AG09319 (cell line): ENCODE data around the gene ASB7.

Experiments used
- DNase-seq: peaks from one replicate; pipeline ENCODE4 v3.0.0-alpha.2; 2010; ENCODE audit warnings: low read depth; ENCODE audit errors: extremely low read depth
- CTCF ChIP-seq: IDR thresholded peaks from 2 replicates; pipeline ENCODE4 v1.5.1; 2011; ENCODE audit warnings: low read depth, mild to moderate bottlenecking, inconsistent platforms, low read length, moderate library complexity

Gene ASB7

GRCh38 chr15:100686021-100686724, 83.8 kb downstream of the ASB7 start:
- no peak for DNase-seq
- no peak for TF ChIP-seq CTCF

DNA sequence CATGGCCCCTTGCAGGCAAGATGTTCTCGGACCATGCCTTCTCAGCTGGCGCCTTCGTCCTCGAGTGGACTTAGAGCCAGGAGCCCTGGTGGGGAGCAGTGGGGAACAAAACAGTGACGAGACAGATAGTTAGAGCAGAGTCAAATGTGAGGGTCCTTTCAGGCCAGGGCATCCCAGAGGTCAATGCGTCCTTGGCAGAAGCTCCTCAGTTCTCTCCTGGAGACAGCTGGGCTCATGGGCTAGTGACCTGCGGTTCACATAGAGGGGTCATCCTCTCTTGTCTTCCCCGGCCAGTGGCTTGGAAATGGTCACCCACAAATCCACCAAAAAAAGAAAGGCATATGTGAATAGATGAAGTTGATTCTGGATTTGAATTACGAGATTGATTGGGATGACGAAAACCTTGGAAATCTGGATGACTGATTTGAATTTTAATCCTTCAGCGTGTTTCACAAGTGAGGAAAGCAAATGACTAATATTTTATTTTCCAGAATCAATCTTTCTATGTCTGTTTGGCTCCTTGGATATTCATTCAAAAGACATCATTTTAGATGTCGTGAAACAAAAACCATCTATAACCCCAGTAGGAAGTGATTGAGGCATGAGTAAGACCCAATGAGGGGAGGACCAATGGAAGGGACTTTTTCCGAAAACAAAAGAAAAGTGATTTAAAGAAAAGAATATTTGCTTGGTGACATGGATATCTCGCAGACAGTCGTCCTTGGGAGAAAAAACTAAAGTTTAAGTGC, 84.5 kb downstream of the ASB7 start:
- DNase-seq = no peak
- TF ChIP-seq CTCF = no peak

DNA sequence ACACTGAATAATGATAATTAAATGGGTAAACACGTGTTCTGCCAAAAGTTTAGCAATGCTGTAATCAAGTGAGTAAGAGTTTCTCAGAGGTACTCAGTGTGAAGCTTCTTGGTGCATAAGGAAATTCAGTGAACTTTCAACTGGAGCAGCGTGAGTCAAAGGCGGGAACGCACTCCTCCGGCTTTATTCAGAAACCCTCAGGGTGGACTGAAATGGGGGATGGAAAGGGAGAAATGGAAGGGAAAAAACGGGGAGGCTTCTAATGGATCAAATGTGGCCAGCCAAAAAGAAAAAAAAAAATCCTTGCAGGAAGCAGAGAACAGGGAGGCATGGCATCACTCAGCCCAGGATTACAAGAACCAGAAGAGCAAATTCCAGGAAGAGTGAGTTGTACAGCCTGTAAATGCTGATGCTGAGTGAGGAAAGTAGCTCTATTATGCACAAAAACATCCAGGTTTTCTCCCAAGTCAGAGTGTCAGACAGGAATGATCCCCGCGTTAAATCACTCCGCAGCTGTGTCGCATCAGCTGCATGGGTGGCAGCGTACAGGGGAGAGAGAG, 85.3 kb downstream of the ASB7 start:
- TF ChIP-seq CTCF = no peak
- DNase-seq = no peak

DNA sequence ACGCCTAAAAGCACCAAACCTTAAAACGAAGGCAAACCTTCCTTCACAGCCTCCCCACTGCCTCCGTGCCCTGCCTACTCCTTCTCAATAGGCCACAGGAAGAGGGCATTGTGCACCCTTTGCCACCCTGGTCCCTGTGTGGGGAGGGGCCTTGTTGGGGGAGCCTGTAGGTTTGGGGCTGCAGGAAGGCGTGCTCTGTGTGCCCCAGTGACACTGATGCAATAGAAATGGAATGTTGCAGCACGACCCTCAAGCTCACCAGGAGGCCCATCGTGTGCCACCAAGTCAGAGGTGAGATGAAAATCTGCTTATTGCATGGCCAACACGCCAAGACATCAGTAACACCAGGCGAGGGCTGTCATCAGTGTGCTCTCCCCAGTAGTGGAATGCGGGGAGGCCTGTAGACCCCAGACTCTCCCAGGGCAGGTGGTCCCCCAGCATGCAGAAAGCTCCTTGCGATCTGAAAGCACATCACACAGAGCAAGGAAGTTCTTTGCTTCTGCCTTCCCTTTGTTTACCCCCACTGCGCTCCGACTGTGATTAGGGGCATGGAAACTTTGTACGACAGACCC, 86.2 kb downstream of the ASB7 start:
- DNase-seq = no peak
- TF ChIP-seq CTCF = no peak

DNA sequence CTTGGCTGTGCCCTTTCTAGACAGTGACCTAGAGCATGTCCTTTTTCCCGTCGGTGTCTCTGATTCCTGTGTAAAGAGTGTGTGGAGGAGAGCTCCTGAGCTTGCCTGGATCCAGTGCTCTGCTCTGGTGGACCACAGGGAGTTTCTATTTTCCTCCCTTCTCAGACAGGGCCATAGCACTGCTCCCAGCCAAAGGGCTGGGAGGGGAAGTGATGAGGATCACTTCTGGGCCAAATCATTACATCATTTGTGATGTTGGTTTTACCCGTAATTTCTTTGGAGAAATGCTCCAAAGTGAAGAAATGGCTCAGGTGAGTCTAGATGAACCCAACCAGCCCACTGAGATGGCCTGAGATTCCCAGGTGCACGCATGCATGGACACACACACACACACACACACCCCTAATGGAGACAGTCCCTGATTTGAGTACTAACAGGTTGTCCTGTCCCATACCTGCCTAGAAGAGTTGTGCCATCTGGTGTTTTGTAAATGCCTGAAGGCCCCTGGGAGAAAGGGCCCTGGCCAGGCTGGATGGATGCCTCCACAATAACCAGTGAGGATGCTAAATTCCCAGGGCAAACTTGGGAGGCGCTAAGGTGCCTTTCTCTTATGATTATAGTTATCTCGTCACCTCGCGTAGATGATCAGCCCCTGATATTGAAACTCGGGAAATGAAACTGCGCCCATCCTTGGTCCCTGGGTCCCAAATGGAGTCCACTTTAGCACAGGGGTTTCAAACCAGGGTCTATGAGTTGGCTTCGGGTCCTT, 86.9 kb downstream of the ASB7 start:
- TF ChIP-seq CTCF = no peak
- DNase-seq = no peak

DNA sequence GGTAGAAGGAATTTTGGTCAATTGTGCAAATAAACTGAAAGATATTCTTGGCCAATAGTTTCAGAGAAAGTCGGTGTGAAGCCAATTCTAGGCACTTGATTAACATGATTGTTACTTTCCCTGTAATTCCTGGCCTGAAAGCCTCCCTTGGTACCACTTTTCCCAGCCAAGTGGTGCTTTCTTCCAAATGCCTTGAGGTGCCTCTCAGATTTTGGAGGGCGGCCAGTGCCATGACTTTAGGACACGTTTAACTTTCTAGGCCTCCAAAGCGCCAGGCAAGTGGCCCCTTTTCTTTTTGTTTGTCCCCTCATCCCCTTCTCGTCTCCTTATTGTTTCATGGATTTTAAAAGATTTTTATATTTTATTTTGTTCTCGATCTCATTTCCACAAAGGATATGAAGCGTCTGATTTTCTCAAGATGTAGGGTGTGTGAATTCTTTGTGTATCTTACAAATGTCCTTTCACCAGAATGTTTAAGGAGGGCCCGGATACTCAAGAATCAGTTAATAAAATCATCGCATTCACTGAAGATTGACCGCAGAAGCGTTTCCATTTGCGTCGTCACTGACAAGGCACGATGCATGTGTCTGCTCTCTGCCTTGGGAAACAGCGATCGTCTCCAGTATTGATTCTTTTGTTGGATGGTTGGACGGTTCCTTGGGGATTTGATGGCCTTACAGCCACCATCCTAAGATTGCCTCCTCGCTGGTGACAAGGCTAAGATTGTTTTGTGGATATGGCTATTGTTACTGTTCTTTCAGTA, 87.8 kb downstream of the ASB7 start:
- no peak for TF ChIP-seq CTCF
- no peak for DNase-seq
